Measurements from ENCODE around the gene ISLR.

- TF ChIP-seq GATA3 (IDR thresholded peaks at IDR 0.05; ENCODE audit: low read depth, low read length) (no peak), GATA2 (IDR thresholded peaks at IDR 0.05; ENCODE audit: low read depth, low read length) (no peak)
Observed at GRCh38 chr15:74165461-74165860, 8.0 kb upstream of the ISLR start.
